HG03159 (cell line): ENCODE data around the gene ZHX3.

ENCODE experiments used
- ATAC-seq: cut with Tn5 transposase; IDR thresholded peaks from one replicate; pipeline ENCODE4 v1.9.1; 2021; ENCODE audit warnings: mild to moderate bottlenecking, moderate library complexity; ENCODE audit not compliant: unreplicated experiment

The ZHX3 gene

DNA sequence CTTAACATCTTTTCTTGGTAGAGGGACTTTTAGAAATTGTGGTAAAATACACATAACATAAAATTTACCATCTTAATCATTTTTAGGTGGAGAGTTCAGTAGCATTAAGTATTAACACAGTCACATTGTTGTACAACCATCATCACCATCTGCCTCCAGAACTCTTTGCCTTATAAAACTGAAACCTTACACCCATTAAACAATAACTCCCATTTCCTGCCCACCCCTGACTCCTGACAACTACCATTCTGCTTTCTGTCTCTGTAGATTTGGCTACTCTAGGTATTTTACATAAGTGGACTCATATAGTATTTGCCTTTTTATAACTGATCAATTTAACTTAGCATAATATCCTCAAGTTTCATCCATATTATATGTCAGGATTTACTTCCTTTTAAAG lies 88.7 kb downstream of the ZHX3 start:
- ATAC-seq = no peak

GRCh38 chr20:41226426-41226825 lies 91.1 kb downstream of the ZHX3 start:
- ATAC-seq = no peak

DNA sequence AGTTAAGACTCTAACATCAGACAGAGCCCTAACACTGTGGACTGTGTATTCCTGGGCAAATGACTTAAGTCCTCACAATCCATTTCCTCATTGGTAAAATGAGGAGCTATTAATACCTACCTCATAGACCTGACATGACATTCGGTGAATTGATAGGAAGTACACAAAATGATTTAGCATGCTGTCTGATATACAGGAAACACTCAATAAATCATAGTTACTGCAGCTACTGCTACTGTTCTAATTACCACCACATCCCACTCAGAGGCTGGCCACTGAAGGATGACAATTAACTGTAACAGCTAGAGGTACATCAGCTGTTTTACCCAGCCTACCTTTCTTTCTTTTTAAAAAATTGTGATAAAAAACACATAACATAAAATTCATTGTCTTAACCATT lies 92.4 kb downstream of the ZHX3 start:
- no peak for ATAC-seq

DNA sequence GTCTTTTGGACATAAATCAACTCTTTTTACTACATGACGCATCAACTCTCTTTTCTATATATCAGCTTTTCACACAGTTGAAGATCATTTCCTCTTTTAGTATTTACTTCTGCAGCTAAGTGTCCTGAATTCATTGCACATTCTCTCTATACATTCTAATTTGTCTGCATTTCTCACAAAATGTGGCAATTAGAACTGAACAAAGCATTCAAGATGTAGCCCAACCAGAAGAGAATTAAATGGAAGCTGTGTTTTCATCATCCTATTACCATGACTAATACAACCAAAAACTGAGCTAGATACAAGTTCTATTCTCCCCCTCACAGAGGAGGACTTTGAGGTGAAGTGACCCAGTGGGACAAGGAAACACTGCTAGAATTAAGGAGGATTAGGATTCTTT lies 93.2 kb downstream of the ZHX3 start:
- no peak for ATAC-seq

GRCh38 chr20:41223112-41223511 lies 94.4 kb downstream of the ZHX3 start:
- no peak for ATAC-seq

DNA sequence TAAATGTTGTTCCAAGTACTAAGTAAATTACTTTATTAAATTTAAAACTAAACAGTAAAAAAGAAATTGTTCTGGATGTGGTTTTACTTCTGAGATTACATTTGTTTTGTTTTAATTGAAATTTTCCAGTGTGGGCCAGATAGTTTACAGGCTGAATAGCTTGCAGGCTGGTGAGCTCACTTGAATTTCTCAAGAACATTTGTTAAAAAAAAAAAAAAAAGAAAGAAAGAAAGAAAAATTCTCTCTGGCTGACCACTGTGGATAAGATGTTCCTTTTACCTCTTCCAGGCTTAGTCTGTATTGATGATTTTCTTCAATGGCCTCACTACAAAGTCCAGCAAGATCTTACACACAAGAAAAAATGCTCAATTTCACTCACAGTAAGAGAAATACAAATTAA lies 94.8 kb downstream of the ZHX3 start:
- ATAC-seq = no peak

DNA sequence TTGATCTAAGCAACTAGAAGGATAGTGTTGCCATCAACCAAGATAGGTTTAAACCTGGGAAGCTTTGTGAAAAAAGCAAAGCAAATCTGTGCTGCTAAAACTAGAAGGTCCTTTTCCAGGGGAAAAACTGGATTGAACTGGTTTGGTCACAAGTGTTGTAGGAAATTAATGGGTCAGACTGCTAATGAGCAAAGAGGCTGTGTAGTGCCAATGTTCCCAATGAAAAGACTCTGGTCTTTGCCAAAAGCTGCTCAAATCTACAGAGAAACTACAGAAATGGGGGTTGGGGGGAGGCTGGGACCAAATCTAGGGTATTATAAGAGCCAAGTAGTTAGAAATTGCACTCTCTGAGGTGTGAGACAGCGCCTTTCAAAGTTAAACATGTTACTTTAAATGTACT lies 95.2 kb downstream of the ZHX3 start:
- ATAC-seq = no peak

DNA sequence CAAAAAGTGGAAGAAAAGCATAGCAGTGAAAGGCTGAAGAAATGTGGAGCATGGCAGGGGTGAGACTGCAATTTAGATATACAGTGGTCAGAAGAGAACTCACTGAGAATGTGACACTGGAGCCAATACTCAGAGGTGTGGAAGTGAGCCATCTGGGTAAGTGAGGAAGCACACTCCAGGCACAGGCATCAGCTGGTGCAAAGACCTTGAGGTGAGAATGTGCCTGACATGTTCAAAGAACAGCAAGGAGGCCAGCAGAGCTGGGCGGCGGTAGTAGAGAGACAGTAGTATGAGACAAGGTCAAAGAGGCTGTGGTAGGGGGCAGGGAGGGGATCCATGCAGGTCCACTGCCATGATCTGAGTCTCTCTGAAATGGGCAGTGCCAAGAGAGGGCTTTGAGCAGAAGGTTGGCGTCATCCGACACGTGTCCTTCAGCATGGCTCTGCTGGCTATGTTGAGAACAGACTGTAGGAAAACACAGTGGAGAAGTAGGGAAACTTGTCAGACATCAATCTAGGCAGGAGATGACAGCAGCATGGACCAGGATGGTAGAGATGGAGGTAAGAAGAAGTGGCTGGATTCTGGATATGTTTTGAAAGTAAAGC lies 95.8 kb downstream of the ZHX3 start:
- ATAC-seq = no peak

DNA sequence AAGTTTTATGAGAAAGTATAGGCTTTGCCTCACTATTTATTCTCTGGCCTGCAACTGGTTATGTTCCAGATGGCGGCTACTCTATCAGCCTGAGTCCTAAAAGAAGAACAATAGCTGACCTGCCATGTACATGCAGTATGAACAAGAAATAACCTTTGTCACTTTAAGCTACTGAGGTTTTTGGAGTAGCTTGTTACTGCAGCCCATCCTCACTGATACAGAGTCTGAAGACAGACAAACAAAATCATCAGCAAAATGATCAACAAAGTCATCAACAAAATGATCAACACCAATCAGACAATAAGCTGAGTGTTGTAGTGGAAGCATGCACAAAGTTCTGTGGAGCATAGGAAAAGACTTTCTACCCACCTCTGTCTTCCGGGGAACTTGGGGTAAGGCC lies 97.7 kb downstream of the ZHX3 start:
- ATAC-seq = no peak

DNA sequence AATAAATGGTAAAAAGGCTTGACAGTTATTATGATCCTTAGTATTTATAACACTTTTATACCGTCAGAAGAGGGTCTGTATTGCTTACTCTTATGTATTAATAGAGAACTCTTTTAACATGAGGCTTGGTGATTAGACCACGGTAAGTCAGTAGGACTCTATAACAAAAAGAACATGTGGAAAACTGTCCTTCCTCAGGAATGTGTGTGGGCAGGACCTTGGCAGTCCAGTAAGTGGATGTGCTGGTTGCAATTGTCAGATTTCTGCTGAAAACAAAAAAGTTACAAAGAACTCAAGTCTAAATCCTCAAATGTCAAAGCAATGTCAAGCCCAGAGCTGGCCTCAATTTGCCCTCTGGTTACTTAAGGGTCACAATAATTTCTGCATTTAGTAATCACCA lies 99.1 kb downstream of the ZHX3 start:
- ATAC-seq = no peak

GRCh38 chr20:41217422-41217821 lies 100.1 kb downstream of the ZHX3 start:
- no peak for ATAC-seq

DNA sequence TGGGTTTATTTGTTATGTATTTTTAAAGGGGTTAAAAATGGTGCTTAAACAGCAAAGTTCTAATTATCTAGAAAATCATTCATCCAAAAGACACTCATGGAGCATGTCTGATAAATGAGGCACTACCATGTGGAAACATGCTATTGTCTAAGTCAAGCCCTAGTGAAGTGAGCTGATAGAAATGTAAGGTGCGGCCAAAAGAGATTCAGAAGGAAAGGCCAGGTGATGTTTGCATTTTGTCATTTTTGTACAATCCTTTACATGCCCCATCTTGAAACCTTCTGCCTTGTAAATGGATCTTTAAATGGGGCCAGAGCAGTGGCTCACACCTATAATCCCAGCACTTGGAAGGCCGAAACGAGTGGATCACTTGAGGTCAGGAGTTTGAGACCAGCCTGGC lies 102.9 kb downstream of the ZHX3 start:
- no peak for ATAC-seq

DNA sequence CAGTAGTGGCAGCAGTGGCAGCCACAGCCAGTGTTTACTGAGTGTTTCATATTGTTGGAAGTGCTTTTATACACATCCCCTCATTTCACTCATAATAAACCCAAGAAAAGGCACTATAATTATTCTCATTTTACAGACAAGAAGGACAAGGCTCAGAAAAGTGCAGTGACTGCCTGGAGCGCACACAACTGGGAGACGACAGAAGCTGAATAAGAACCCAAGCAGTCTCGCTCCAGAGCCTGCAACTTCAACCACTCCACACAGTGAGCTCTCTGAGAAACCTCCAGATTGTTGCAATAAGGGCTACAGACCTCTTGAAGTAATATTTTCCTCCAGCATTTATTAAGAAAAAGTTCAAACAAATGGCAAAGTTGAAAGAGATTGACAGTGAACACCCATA lies 103.3 kb downstream of the ZHX3 start:
- no peak for ATAC-seq

DNA sequence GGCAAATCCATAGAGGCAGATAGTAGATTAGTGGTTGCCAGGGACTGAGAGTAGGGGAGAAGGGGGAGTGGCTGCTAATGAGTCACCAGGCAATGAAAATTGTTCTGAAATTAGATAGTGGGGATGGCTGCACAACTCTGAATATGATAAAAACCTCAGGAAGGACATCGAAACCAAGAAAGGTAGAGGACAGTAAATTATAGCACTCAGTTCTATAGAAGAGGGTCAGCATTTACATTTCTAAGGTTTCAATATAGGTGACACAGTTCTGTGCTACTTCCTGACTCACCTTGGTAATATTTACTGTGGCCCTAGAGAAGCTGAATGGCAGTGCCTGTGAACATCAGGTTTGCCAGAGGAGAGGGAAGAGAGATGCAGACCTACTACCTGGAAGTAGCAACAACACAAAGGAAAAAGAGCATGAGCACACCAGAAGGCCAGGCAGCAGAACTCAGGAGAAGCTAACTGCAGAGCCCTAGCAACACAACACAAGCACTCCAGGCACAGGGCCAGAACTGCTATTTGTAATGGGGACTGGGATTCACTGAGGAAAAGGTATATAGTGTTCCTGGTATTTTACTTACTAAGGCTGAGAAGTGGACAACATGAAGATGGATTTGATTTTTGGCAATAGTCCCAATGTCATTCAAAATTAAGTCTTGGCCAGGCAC lies 104.2 kb downstream of the ZHX3 start:
- no peak for ATAC-seq

DNA sequence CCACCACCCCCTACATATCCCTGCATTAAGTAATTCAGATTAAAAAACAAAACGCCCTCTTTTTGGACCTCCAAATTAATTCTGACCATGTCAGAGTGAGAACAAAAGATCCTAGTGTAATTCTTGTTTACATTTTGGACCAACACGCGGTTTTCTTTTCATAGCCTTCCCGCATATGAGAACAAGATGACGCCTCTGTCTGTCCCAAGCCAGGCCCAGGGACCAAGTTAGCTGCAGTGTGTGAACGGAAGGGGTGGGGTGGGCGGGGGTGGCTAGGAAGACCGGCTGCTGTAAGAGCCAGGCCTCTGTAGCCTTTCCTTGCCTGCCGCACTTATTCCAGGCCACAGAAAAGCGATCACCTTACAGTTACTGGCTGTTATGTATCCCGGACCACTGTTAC lies 112.2 kb downstream of the ZHX3 start:
- ATAC-seq = no peak

GRCh38 chr20:41204304-41205265 lies 112.9 kb downstream of the ZHX3 start:
- no peak for ATAC-seq

- no peak for ATAC-seq
Measured at GRCh38 chr20:41203660-41204059, 113.9 kb downstream of the ZHX3 start.

DNA sequence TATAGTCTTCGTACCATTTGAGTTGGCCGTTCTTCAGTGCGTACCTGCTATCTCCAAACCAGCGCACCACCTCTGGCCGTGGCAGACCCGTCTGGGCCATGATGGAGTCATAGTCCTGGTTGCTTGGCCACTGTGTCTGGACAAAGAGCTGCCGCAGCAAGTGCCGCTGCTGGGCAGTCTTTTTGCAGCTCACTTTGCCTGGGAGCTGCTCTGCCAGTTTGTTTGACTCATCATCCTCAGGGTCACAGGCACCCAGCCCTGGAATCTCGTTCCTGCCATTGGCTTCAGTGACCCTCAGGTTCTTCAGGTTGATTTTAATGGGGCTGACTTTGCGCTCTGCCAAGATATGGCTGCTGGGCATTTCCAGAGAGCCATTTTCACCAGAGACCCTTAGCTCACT lies 115.1 kb downstream of the ZHX3 start:
- no peak for ATAC-seq

- no peak for ATAC-seq
Measured at GRCh38 chr20:41201760-41202159, 115.8 kb downstream of the ZHX3 start.

DNA sequence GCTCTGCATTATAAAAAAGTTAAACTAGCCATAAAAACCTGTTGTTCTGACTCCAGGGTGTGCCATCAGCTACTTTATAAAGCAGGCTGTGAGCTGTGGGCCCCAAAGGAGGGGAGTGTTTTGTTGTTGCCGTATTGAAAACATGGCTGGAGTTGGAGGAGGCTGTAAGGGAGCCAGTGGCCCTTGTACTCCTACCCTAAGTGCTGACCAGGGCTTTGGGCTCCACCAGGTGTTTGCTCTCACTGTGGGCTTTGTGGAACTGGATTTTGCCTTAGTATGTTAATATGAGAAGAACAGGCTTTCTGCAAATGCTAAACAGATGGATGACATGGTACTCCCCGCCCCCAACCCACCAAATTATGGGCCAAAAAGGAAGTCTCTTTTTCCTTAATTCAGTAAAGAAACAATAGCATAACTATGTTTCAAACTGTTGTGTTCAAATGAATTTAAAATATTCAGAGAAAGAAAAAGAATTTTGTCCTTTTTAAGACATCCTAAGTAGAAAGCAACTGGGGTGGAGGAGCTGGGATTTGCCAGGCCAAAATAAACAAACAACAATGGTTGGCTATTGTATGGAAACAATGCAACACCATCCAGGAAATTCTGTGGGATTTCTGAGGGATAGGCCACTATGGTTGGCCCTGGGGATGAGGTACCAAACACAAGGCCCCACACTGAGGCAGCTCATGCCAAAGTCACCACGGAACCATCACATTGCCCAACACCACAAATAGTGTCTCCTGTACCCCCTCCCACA lies 116.9 kb downstream of the ZHX3 start:
- ATAC-seq = no peak

GRCh38 chr20:41198443-41198842 lies 119.1 kb downstream of the ZHX3 start:
- ATAC-seq = no peak
